SK-N-SH (cell line): ENCODE measurements around the gene EXOC3L1. TPM values are rescaled to one million over a fixed set of nuclear protein-coding genes. Genes with fewer than 3 reads are reported as not detected.

Experiments used
- CTCF ChIA-PET: fragments of 300-600, 350-600 bp; formaldehyde crosslinking; extraction: SDS; loops from one replicate; lab custom pipeline; 2021; lab: Yijun Ruan, JAX
- POLR2A ChIA-PET: fragments of 350-600 bp; sonication (Branson Sonifier 250); formaldehyde crosslinking; extraction: SDS; loops from one replicate; lab custom pipeline; 2020; ENCODE audit warnings: antibody characterized with exemption, inconsistent platforms; lab: Yijun Ruan, JAX
- DNase-seq: peaks from one replicate; pipeline ENCODE4 v3.0.0; 2012
- H2AFZ ChIP-seq: fragments of 200-600 bp; sonication (generic); 2 replicates; pipeline ENCODE4 v1.8.1; 2016; ENCODE audit warnings: antibody characterized with exemption, mild to moderate bottlenecking, low read depth
- H3F3A ChIP-seq: fragments of 200-600 bp; sonication (generic); replicated peaks from 2 replicates; pipeline ENCODE3; 2016; ENCODE audit warnings: antibody characterized with exemption, mild to moderate bottlenecking; ENCODE audit not compliant: insufficient read depth
- H3K27ac ChIP-seq, 2 experiments: fragments of 200-500 bp in 1 of 2; fragments of 200-600 bp in 1 of 2; sonication (Bioruptor generic) in 1 of 2; sonication (generic), shearing (Covaris generic) in 1 of 2; 2 replicates each; pipeline versions ENCODE4 v1.5.1 to v1.6.1; 2014 to 2016; ENCODE audit warnings: low read depth in 2 of 2, inconsistent platforms in 1 of 2, low read length in 1 of 2, mild to moderate bottlenecking in 1 of 2, mixed read lengths in 1 of 2
- H3K27me3 ChIP-seq: fragments of 200-600 bp; sonication (generic), shearing (Covaris generic); 2 replicates; pipeline ENCODE4 v1.6.1; 2016; ENCODE audit warnings: mixed run types; ENCODE audit not compliant: insufficient read depth
- H3K36me3 ChIP-seq, 2 experiments: fragments of 200-500 bp in 1 of 2; fragments of 200-600 bp in 1 of 2; sonication (Bioruptor generic) in 1 of 2; sonication (generic) in 1 of 2; replicated peaks in 1 of 2; 2 replicates each; pipeline versions ENCODE3 to v1.5.1; 2014 to 2016; ENCODE audit warnings: low read length in 1 of 2, mild to moderate bottlenecking in 1 of 2; ENCODE audit not compliant: insufficient read depth in 2 of 2, control insufficient read depth in 1 of 2
- H3K4me1 ChIP-seq, 2 experiments: fragments of 200-500 bp in 1 of 2; fragments of 200-600 bp in 1 of 2; sonication (Bioruptor generic) in 1 of 2; sonication (generic), shearing (Covaris generic) in 1 of 2; 2 replicates each; pipeline versions ENCODE4 v1.5.1 to v1.6.1; 2014 to 2016; ENCODE audit warnings: low read depth in 1 of 2, low read length in 1 of 2, mixed run types in 1 of 2; ENCODE audit not compliant: insufficient read depth in 2 of 2, control insufficient read depth in 1 of 2
- H3K4me2 ChIP-seq: fragments of 200-600 bp; sonication (generic), shearing (Covaris generic); 2 replicates; pipeline ENCODE4 v1.6.1; 2017; ENCODE audit warnings: mixed run types
- H3K4me3 ChIP-seq, 2 experiments: fragments of 200-500 bp in 1 of 2; fragments of 200-600 bp in 1 of 2; sonication (Bioruptor generic) in 1 of 2; sonication (generic), shearing (Covaris generic) in 1 of 2; 2 replicates each; pipeline versions ENCODE4 v1.5.1 to v1.8.1; 2014 to 2016; ENCODE audit warnings: low read depth in 2 of 2, inconsistent platforms in 1 of 2, low read length in 1 of 2, mild to moderate bottlenecking in 1 of 2, mixed read lengths in 1 of 2, moderate library complexity in 1 of 2
- H3K79me2 ChIP-seq: fragments of 200-600 bp; sonication (generic); 2 replicates; pipeline ENCODE4 v1.8.1; 2017; ENCODE audit warnings: mild to moderate bottlenecking; ENCODE audit not compliant: insufficient read depth
- H3K9ac ChIP-seq: fragments of 200-600 bp; sonication (generic); 2 replicates; pipeline ENCODE4 v1.6.1; 2017; ENCODE audit warnings: mixed run types
- H3K9me2 ChIP-seq: fragments of 200-600 bp; sonication (generic); 2 replicates; pipeline ENCODE4 v1.6.1; 2017; ENCODE audit warnings: mixed run types
- H3K9me3 ChIP-seq: fragments of 200-600 bp; sonication (generic); 2 replicates; pipeline ENCODE4 v1.6.1; 2017; ENCODE audit warnings: mixed run types, mild to moderate bottlenecking, moderate library complexity
- H4K20me1 ChIP-seq: fragments of 200-600 bp; sonication (generic); 2 replicates; pipeline ENCODE4 v1.6.1; 2017; ENCODE audit warnings: mild to moderate bottlenecking, mixed run types; ENCODE audit not compliant: insufficient read depth
- ELF1 ChIP-seq: IDR thresholded peaks from 2 replicates; pipeline ENCODE4 v1.4.0; 2012
- EZH2phosphoT487 ChIP-seq: fragments of 200-600 bp; sonication (generic); IDR thresholded peaks from 2 replicates; pipeline ENCODE4 v1.6.1; 2017; ENCODE audit warnings: low read depth, mixed run types, mild to moderate bottlenecking, antibody characterized with exemption, moderate library complexity, borderline replicate concordance
- FOXM1 ChIP-seq: IDR thresholded peaks from 2 replicates; pipeline ENCODE4 v1.4.0; 2012; ENCODE audit warnings: low read depth, mild to moderate bottlenecking
- GABPA ChIP-seq: IDR thresholded peaks from 2 replicates; pipeline ENCODE4 v1.4.0; 2012; ENCODE audit warnings: low read depth, mild to moderate bottlenecking
- IRF3 ChIP-seq: fragments of 150-350 bp; IDR thresholded peaks from 2 replicates; pipeline ENCODE4 v1.6.1; 2016; ENCODE audit warnings: mild to moderate bottlenecking, low read depth, low read length
- MEF2A ChIP-seq: IDR thresholded peaks from 2 replicates; pipeline ENCODE4 v1.4.0; 2012; ENCODE audit warnings: low read depth, borderline replicate concordance
- NFIC ChIP-seq: IDR thresholded peaks from 2 replicates; pipeline ENCODE4 v1.4.0; 2012; ENCODE audit warnings: borderline replicate concordance
- NRF1 ChIP-seq: IDR thresholded peaks from 2 replicates; pipeline ENCODE4 v1.6.1; 2012; ENCODE audit warnings: low read depth, mild to moderate bottlenecking, low read length
- PBX3 ChIP-seq: IDR thresholded peaks from 2 replicates; pipeline ENCODE4; 2012
- POLR2AphosphoS5 ChIP-seq: IDR thresholded peaks from 2 replicates; pipeline ENCODE4 v1.6.1; 2012; ENCODE audit warnings: low read depth, low read length
- RAD21 ChIP-seq: IDR thresholded peaks from 2 replicates; pipeline ENCODE4 v1.6.1; 2012; ENCODE audit warnings: mild to moderate bottlenecking, low read length
- RCOR1 ChIP-seq: fragments of 150-350 bp; IDR thresholded peaks from 2 replicates; pipeline ENCODE4 v1.6.1; 2017; ENCODE audit warnings: antibody characterized with exemption, low read length
- REST ChIP-seq: IDR thresholded peaks from 2 replicates; pipeline ENCODE4 v1.6.1; 2012; ENCODE audit warnings: mild to moderate bottlenecking, low read depth, low read length, moderate library complexity
- RXRA ChIP-seq: IDR thresholded peaks from 2 replicates; pipeline ENCODE4 v1.4.0; 2012; ENCODE audit warnings: low read depth, mild to moderate bottlenecking, borderline replicate concordance
- SMC3 ChIP-seq: IDR thresholded peaks from 2 replicates; pipeline ENCODE4 v1.6.1; 2012; ENCODE audit warnings: low read depth, low read length, improper control_type of control experiment
- TCF12 ChIP-seq: IDR thresholded peaks from 2 replicates; pipeline ENCODE4 v1.4.0; 2012
- TEAD4 ChIP-seq: IDR thresholded peaks from 2 replicates; pipeline ENCODE4 v1.4.0; 2012; ENCODE audit warnings: mild to moderate bottlenecking, borderline replicate concordance; ENCODE audit not compliant: insufficient read depth
- USF2 ChIP-seq: fragments of 150-350 bp; IDR thresholded peaks from 2 replicates; pipeline ENCODE4 v1.6.1; 2017; ENCODE audit warnings: antibody characterized with exemption, low read length, low read depth, borderline replicate concordance
- YY1 ChIP-seq: IDR thresholded peaks from 2 replicates; pipeline ENCODE4 v1.4.0; 2012; ENCODE audit warnings: low read depth, mild to moderate bottlenecking
- ZBTB33 ChIP-seq: IDR thresholded peaks from 2 replicates; pipeline ENCODE4 v1.4.0; 2012; ENCODE audit warnings: low read depth, borderline replicate concordance
- WGBS: methylation state at CpG from one replicate; pipeline ENCODE4 v1.1.6; 2017; ENCODE audit warnings: low lambda C conversion rate; 5-methylcytosine and 5-hydroxymethylcytosine counted together
- polyA plus RNA-seq, 3 experiments: library from polyadenylated mRNA; depleted of rRNA; stranded (reverse); fragments of >200 nt; gene quantifications; 2 replicates each; pipeline ENCODE4 v1.2.3, GENCODE V29; 2012

EXOC3L1 gene
- polyA plus RNA-seq, 1 of the 3 experiments (the other 2 are of a cell fraction), result 0.46 TPM

- no peak for TF ChIP-seq ZBTB33
- TF ChIP-seq ELF1, result no peak
- TF ChIP-seq RXRA, result no peak
- TF ChIP-seq PBX3, result no peak; the same call in none of the 2 replicates
- 0 out of 2 replicates have a peak, but pooled peaks have one; percentile 6 for TF ChIP-seq RCOR1
- TF ChIP-seq REST, result 0 out of 2 replicates have a peak, but pooled peaks have one; percentile 12
- no peak for TF ChIP-seq MEF2A
- TF ChIP-seq NFIC, result no peak; the same call in 1 of the 2 replicates
These were observed 15.9 kb downstream of the EXOC3L1 start (continued) for GRCh38 chr16:67173808-67174705.

- peaks cover 39 to 57% of the 10 kb centered on the region in 2 experiments; a peak in 3 of 4 replicates for H3K4me1 ChIP-seq
- H3K4me3 ChIP-seq, result peak overlapping the region; percentile 45 to 60
- peak overlapping the region; percentile 86 for H3K4me2 ChIP-seq
- no peaks in the 10 kb centered on the region for H3K9me2 ChIP-seq
- H3K27me3 ChIP-seq, result no peaks in the 10 kb centered on the region
- peaks cover 15% of the 10 kb centered on the region; the same call in 1 of the 2 replicates for H3K79me2 ChIP-seq
- ChIA-PET POLR2A (interaction anchor here (0.7 to 3.8 kb wide), 8 partner anchors 10 to 787 kb away, joined by 3 to 37 read pairs (median 4); partner anchors contain the start of genes B3GNT9, HSF4, MATCAP1 and TMEM208), CTCF (interaction anchor here (1.0 to 5.1 kb wide), 8 partner anchors 10 to 220 kb away, joined by 3 to 26 read pairs (median 6); partner anchors contain the start of genes B3GNT9, FBXL8, MATCAP1 and TMEM208)
- H3K9me3 ChIP-seq, result no peaks in the 10 kb centered on the region
- peaks cover 39% of the 10 kb centered on the region for H3F3A ChIP-seq
- peaks cover 10% of the 10 kb centered on the region for H4K20me1 ChIP-seq
- H3K9ac ChIP-seq, result peak overlapping the region; percentile 48
- no peak for DNase-seq
- H2AFZ ChIP-seq, result no peak overlapping the region; the same call in 1 of the 2 replicates
- 87% methylated on average over 1 of the region's 1 CpG for WGBS
- peak overlapping the region; percentile 67 to 86 for H3K27ac ChIP-seq
- H3K36me3 ChIP-seq, result peaks cover 6 to 8% of the 10 kb centered on the region in 2 experiments
- no peak for TF ChIP-seq USF2
- no peak for TF ChIP-seq RAD21
- no peak for TF ChIP-seq SMC3
- TF ChIP-seq MEF2A, result no peak
- no peak for TF ChIP-seq EZH2phosphoT487
- no peak for TF ChIP-seq POLR2AphosphoS5
- TF ChIP-seq GABPA, result no peak
- no peak for TF ChIP-seq TCF12
- TF ChIP-seq NRF1, result no peak
- TF ChIP-seq TEAD4, result no peak
- TF ChIP-seq YY1, result no peak
- no peak for TF ChIP-seq NFIC
- TF ChIP-seq FOXM1, result no peak
- no peak for TF ChIP-seq IRF3
These were observed 16.6 kb downstream of the EXOC3L1 start for GRCh38 chr16:67173323-67173722.
